ENCODE results near the gene FBXO40. TPM values are rescaled to one million over a fixed set of nuclear protein-coding genes. Genes with fewer than 3 reads are reported as not detected.

FBXO40 gene
- polyA plus RNA-seq, 2 of the 4 experiments (the other 2 are of a cell fraction) = not detected

GRCh38 chr3:121630355-121630754 is 37.2 kb downstream of the FBXO40 start:
- TF ChIP-seq NFE2L2 (conservative IDR thresholded peaks at IDR 0.05; ENCODE audit: low read length) = no peak
- TF ChIP-seq FOXS1 (CRISPR knock-in tag; IDR thresholded peaks at IDR 0.05) = no peak
- no peak for TF ChIP-seq TP53 (CRISPR knock-in tag; IDR thresholded peaks at IDR 0.05)
- no peak for TF ChIP-seq E2F6 (IDR thresholded peaks at IDR 0.05; ENCODE audit: borderline replicate concordance, low read depth)
- TF ChIP-seq SREBF2 (IDR thresholded peaks at IDR 0.05) = no peak
- TF ChIP-seq RNF2 (IDR thresholded peaks at IDR 0.05; ENCODE audit: borderline replicate concordance, low read depth) = no peak
- no peak for TF ChIP-seq HES2 (IDR thresholded peaks at IDR 0.05)
- TF ChIP-seq CTCF (IDR thresholded peaks at IDR 0.05) = no peak
- TF ChIP-seq FOSL2 (IDR thresholded peaks at IDR 0.05) = no peak
- TF ChIP-seq FOSL2 (CRISPR knock-in tag; IDR thresholded peaks at IDR 0.05) = no peak
- TF ChIP-seq PBX3 (IDR thresholded peaks at IDR 0.05) = no peak
- no peak for TF ChIP-seq GATA3 (IDR thresholded peaks at IDR 0.05; ENCODE audit: borderline replicate concordance)
- TF ChIP-seq ZSCAN20 (CRISPR knock-in tag; IDR thresholded peaks at IDR 0.05) = no peak
- TF ChIP-seq JUNB (IDR thresholded peaks at IDR 0.05) = no peak
- no peak for TF ChIP-seq FOSB (CRISPR knock-in tag; IDR thresholded peaks at IDR 0.05)
- TF ChIP-seq REST (IDR thresholded peaks at IDR 0.05) = no peak
- no peak for TF ChIP-seq KDM1A (IDR thresholded peaks at IDR 0.05; ENCODE audit: low read depth)
- TF ChIP-seq EP300 (IDR thresholded peaks at IDR 0.05) = no peak
- TF ChIP-seq MAFK (IDR thresholded peaks at IDR 0.05; ENCODE audit: partially characterized antibody) = no peak
- no peak overlapping the region for H3K4me2 ChIP-seq
- H3K27ac ChIP-seq = no peak overlapping the region
- no peaks in the 10 kb centered on the region for H3K4me1 ChIP-seq
- H3K9me3 ChIP-seq = no peaks in the 10 kb centered on the region
- ChIA-PET CTCF (no interaction called here), POLR2A (no interaction called here)
- no peak overlapping the region for H3K4me3 ChIP-seq
- no peak for FAIRE-seq
- WGBS (ENCODE audit: missing lambda C conversion rate) = 71% methylated on average over 1 of the region's 1 CpG
- DNase-seq (ENCODE audit: low read depth in 1 of 2, low spot score in 1 of 2) = no peak
- ATAC-seq = no peak

- CTCF ChIA-PET = no interaction called here
- no peak for TF ChIP-seq ELK1 (IDR thresholded peaks at IDR 0.05; ENCODE audit: low read depth, low read length)
- no peak for TF ChIP-seq CEBPB (IDR thresholded peaks at IDR 0.05)
- TF ChIP-seq MYC (IDR thresholded peaks at IDR 0.05; ENCODE audit: borderline replicate concordance, low read length) = no peak
- TF ChIP-seq CHD2 (IDR thresholded peaks at IDR 0.05; ENCODE audit: low read length, partially characterized antibody) = no peak
- 0 out of 2 replicates have a peak, but pooled peaks have one; percentile 37 for TF ChIP-seq NFE2L2 (conservative IDR thresholded peaks at IDR 0.05; ENCODE audit: low read length)
Observed at GRCh38 chr3:121637922-121638321, 44.7 kb downstream of the FBXO40 start.

More at GRCh38 chr3:121637922-121638321, 44.7 kb downstream of the FBXO40 start:
- POLR2A ChIA-PET = no interaction called here
- FAIRE-seq (no peak), DNase-seq (ENCODE audit: low read depth in 1 of 2, low spot score in 1 of 2) (no peak), ATAC-seq (no peak)
- Histone ChIP-seq H3K9me3 (no peaks in the 10 kb centered on the region), H3K4me2 (no peak overlapping the region), H3K4me3 (no peak overlapping the region), H3K4me1 (no peaks in the 10 kb centered on the region), H3K27ac (no peak overlapping the region)
- 83% methylated on average over 1 of the region's 1 CpG for WGBS (ENCODE audit: missing lambda C conversion rate)

Data from A549 (cell line).